Renal pelvis (tissue), 4 donors: ENCODE data around the gene ZNF81. TPM values are rescaled to one million over a fixed set of nuclear protein-coding genes. Genes with fewer than 3 reads are reported as not detected.
"Not testable (repeated sequence)": the region's sequence is repeated elsewhere in the genome, so short reads cannot be mapped to it uniquely, and the experiment has no call there.

Experiments
- DNase-seq: peaks from one replicate; pipeline ENCODE4 v3.0.0-alpha.2; 2013
- polyA plus RNA-seq, 3 donors: library from polyadenylated mRNA; unstranded; fragments of 120-200 nt; gene quantifications; one replicate each; pipeline ENCODE4 v1.2.1, GENCODE V29; 2013; ENCODE audit not compliant: insufficient read length in 3 of 3

Gene ZNF81
- polyA plus RNA-seq, 3 donors: 6.5 to 10.6 (median 8.9) TPM

- no peak for DNase-seq
Observed at GRCh38 chrX:47927212-47927611, 90.5 kb downstream of the ZNF81 start.

GRCh38 chrX:47931970-47932369 lies 95.3 kb downstream of the ZNF81 start:
- DNase-seq: not testable (repeated sequence)

- no peak for DNase-seq
Observed at GRCh38 chrX:47933946-47934345, 97.2 kb downstream of the ZNF81 start.

GRCh38 chrX:47936224-47936939 lies 99.7 kb downstream of the ZNF81 start:
- DNase-seq: no peak

GRCh38 chrX:47936940-47937317 lies 100.2 kb downstream of the ZNF81 start:
- DNase-seq: no peak

- DNase-seq: no peak
Observed at GRCh38 chrX:47940448-47940847, 103.7 kb downstream of the ZNF81 start.

GRCh38 chrX:47941423-47941822 lies 104.7 kb downstream of the ZNF81 start:
- no peak for DNase-seq

GRCh38 chrX:47955295-47955694 lies 118.6 kb downstream of the ZNF81 start:
- not testable (repeated sequence) for DNase-seq

- DNase-seq: no peak
Observed at GRCh38 chrX:47956016-47956415, 119.3 kb downstream of the ZNF81 start.

GRCh38 chrX:47958206-47958605 lies 121.5 kb downstream of the ZNF81 start:
- DNase-seq: not testable (repeated sequence)

- no peak for DNase-seq
Observed at GRCh38 chrX:47958761-47959342, 122.2 kb downstream of the ZNF81 start.

GRCh38 chrX:47960406-47960805 lies 123.7 kb downstream of the ZNF81 start:
- DNase-seq: no peak

GRCh38 chrX:47961830-47962229 lies 125.1 kb downstream of the ZNF81 start:
- DNase-seq: not testable (repeated sequence)

GRCh38 chrX:47965526-47965925 lies 128.8 kb downstream of the ZNF81 start:
- not testable (repeated sequence) for DNase-seq

Other genes with a start within 250 kb of the ZNF81 start
- 1 to 10 TPM; 4.4 to 7.4 (median 5.4) TPM for gene SYN1, start 217.0 kb upstream of the ZNF81 start, polyA plus RNA-seq
- gene CFP, start 207.0 kb upstream of the ZNF81 start, polyA plus RNA-seq: 1 to 10 TPM; 1.7 to 3.2 (median 2.6) TPM
- 10 to 100 TPM; 30.3 to 34.1 (median 32.7) TPM for gene ELK1, start 186.3 kb upstream of the ZNF81 start, polyA plus RNA-seq
- 100 to 1,000 TPM; 106 to 117 (median 113) TPM for gene UXT, start 177.7 kb upstream of the ZNF81 start, polyA plus RNA-seq
- 10 to 100 TPM in 2 of 3 donors, 1 to 10 TPM in 1; 9.7 to 11.2 (median 10.2) TPM for gene ZNF182, start 167.1 kb downstream of the ZNF81 start, polyA plus RNA-seq
- gene SPACA5, start 170.1 kb downstream of the ZNF81 start, polyA plus RNA-seq: under 1 TPM in 1 of 3 donors, not detected in 2; 0.31 TPM
- 1 to 10 TPM; 2.3 to 3.9 (median 3.4) TPM for gene ZNF630, start 234.7 kb downstream of the ZNF81 start, polyA plus RNA-seq